Neural cell (in vitro differentiated cells): Measurements from ENCODE around the gene GALNT5.

Experiments used
- EP300 ChIP-seq: fragments of 450-650 bp; conservative IDR thresholded peaks from 2 replicates; pipeline ENCODE4 v1.6.1; 2014; ENCODE audit warnings: antibody characterized with exemption, mild to moderate bottlenecking, moderate library complexity; ENCODE audit not compliant: poor library complexity, severe bottlenecking
- EZH2 ChIP-seq: fragments of 200-600, 300-800 bp; shearing (Covaris generic), sonication (generic); IDR thresholded peaks from 2 replicates; pipeline ENCODE4 v1.6.1; 2014; ENCODE audit warnings: antibody characterized with exemption, low read length, borderline replicate concordance, mild to moderate bottlenecking; ENCODE audit not compliant: insufficient read depth, poor library complexity, severe bottlenecking
- POLR2AphosphoS5 ChIP-seq: IDR thresholded peaks from 2 replicates; pipeline ENCODE4 v1.6.1; 2012
- TAF1 ChIP-seq: IDR thresholded peaks from 2 replicates; pipeline ENCODE4 v1.6.1; 2012; ENCODE audit warnings: low read depth
- TF ChIP-seq, protein P1 (sequence below): fragments of 450-650 bp; IDR thresholded peaks from 2 replicates; pipeline ENCODE4 v1.5.1; 2014; ENCODE audit warnings: antibody characterized with exemption, mild to moderate bottlenecking, moderate library complexity; ENCODE audit not compliant: poor library complexity, severe bottlenecking

DNA sequence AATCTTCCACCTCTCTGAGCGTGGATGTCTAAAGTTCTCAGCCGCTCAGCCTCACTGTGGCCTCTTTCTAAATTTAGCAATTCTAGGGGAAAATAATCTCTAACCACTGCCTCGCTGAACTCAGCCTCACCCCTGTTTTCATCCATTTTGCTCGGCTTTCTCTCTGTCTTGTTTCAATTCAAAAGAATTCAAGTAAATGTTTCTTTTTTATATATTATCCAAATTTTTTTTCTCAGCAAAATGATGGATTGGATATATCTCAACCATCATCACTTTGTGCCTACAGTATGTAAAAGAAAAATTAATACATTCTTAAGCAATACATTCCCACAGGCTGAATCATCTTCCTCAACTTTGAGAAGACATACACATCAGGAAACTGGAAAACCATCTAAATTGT lies 24.0 kb upstream of the GALNT5 start:
- TF ChIP-seq, protein P1, sequence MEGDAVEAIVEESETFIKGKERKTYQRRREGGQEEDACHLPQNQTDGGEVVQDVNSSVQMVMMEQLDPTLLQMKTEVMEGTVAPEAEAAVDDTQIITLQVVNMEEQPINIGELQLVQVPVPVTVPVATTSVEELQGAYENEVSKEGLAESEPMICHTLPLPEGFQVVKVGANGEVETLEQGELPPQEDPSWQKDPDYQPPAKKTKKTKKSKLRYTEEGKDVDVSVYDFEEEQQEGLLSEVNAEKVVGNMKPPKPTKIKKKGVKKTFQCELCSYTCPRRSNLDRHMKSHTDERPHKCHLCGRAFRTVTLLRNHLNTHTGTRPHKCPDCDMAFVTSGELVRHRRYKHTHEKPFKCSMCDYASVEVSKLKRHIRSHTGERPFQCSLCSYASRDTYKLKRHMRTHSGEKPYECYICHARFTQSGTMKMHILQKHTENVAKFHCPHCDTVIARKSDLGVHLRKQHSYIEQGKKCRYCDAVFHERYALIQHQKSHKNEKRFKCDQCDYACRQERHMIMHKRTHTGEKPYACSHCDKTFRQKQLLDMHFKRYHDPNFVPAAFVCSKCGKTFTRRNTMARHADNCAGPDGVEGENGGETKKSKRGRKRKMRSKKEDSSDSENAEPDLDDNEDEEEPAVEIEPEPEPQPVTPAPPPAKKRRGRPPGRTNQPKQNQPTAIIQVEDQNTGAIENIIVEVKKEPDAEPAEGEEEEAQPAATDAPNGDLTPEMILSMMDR = no peak
- no peak for TF ChIP-seq EZH2
- no peak for TF ChIP-seq POLR2AphosphoS5
- no peak for TF ChIP-seq EP300
- no peak for TF ChIP-seq TAF1
